ENCODE data around the gene UBE2QL1.

The UBE2QL1 gene

DNA sequence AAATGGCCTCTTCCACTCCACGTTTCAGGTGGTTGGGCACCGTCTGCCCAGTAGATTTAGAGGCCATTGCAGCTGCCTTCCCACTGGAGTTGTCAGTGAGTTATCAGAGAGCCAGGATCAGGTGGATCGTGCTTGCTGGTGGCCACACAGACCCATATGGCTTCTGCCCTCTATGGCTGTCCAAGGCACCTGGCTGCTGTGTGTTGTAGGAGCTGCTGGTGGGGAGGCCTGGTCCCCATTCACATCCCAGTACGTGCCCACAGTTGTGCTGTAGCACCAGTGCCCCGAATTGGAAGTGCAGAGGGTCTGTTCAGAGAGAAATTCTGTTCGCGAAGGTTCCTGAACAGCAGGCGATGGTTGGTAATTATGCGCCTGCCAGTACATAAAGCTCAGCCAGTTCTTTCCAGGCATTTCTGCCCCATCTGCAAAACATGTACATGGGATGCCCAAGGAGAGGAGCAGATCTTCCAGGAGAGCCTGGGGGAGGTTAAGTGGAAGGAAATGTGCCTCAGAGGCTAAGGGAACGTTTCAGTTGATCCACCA lies 41.1 kb downstream of the UBE2QL1 start:
- TF ChIP-seq, protein P1, sequence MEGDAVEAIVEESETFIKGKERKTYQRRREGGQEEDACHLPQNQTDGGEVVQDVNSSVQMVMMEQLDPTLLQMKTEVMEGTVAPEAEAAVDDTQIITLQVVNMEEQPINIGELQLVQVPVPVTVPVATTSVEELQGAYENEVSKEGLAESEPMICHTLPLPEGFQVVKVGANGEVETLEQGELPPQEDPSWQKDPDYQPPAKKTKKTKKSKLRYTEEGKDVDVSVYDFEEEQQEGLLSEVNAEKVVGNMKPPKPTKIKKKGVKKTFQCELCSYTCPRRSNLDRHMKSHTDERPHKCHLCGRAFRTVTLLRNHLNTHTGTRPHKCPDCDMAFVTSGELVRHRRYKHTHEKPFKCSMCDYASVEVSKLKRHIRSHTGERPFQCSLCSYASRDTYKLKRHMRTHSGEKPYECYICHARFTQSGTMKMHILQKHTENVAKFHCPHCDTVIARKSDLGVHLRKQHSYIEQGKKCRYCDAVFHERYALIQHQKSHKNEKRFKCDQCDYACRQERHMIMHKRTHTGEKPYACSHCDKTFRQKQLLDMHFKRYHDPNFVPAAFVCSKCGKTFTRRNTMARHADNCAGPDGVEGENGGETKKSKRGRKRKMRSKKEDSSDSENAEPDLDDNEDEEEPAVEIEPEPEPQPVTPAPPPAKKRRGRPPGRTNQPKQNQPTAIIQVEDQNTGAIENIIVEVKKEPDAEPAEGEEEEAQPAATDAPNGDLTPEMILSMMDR (IDR thresholded peaks at IDR 0.05; ENCODE audit: borderline replicate concordance, insufficient read depth, low read depth, low read length) = no peak
- no peak overlapping the region for H3K4me3 ChIP-seq (ENCODE audit: low read depth, low read length)

DNA sequence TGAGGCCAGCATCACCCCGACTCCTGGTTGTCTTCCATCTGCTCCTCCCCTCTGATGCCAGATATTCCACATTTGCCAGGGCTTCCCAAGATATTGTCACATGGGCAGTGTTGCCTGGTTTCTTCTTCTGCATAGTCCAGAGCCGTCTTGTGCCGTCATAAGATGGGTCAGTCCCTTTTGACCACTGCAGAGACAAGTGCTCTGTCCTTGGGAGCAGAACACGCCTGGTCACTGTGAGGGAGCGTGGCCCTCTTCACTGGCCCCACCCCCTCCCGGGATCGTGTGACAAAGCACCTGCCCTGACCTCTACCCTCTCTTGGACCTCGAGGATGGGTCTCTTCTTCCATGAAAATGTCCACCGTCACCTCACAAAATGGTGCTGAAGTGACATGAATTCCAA lies 41.6 kb downstream of the UBE2QL1 start:
- H3K4me3 ChIP-seq (ENCODE audit: low read depth, low read length) = no peak overlapping the region
- TF ChIP-seq, protein P1 (IDR thresholded peaks at IDR 0.05; ENCODE audit: borderline replicate concordance, insufficient read depth, low read depth, low read length) = no peak

DNA sequence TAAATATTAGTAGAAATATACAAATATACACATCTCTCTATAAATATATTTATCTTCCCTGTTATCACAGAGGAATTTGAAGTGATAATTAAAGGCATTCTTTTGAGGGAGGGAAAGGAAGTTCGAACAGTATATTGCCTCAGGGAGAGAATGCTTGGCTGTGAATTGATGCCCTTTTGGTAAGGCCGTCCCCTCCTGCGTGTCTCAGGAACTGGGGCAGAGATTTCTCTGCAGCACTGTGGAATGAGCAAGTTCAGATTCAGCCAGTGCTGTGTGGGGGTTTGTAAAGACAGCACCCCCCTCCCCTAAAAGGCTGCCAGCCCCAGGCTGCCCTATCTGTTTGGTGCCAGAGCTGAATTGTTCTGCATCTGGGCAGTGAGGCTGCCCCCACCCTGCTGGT lies 42.0 kb downstream of the UBE2QL1 start:
- TF ChIP-seq, protein P1 (IDR thresholded peaks at IDR 0.05; ENCODE audit: borderline replicate concordance, insufficient read depth, low read depth, low read length) = no peak
- H3K4me3 ChIP-seq (ENCODE audit: low read depth, low read length) = no peak overlapping the region

DNA sequence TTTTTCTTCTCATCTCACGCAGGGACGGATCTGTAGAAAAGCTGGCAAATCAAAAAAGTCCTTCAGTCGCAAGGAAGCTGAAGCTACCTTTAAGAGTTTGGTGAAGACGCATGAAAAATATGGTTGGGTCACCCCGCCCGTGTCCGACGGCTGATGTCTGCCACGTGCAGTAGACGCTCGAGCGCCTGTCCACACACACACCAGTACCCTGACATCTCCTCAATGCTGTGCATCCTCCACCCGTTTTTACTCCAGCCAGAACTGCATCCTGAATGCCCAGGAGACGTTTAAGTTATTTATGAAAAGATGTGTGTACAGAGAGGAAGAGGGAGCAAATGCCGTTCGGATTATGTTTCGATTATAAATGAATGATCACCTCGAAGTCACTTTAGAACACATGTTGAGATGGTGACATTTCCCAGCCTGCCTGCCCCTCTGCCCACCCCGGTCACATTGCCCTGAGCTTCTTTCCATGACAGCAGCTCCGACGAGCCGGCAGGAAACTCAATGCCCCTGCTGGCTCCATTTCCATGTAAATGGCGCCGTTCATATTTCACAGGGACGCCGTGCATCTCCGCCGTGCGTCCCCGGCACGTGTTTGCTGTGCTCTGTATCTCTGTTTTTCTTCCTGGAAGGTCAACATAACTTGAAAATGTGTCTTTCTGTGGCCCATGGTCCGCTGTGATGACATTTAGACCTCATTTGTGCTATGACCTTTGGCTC lies 42.7 kb downstream of the UBE2QL1 start:
- TF ChIP-seq, protein P1 (IDR thresholded peaks at IDR 0.05; ENCODE audit: borderline replicate concordance, insufficient read depth, low read depth, low read length) = no peak
- H3K4me3 ChIP-seq (ENCODE audit: low read depth, low read length) = no peak overlapping the region

DNA sequence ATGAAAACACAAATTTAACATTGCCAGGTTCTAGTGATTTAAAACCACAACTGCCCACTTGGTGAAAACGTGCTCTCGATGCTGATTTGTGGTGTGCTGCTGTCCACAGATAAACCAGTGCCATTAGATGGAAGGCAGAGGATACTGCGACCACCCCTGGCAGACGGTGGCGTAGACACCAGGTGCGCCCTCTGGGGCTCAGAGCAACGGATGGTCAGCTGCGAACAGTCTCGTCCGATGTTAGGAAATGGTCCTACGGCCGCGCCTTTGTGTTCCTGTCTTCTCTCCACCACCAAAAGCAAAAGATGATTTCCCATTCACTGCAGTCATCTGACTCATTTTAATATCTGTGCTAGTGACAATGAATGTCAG lies 43.2 kb downstream of the UBE2QL1 start:
- TF ChIP-seq, protein P1 (IDR thresholded peaks at IDR 0.05; ENCODE audit: borderline replicate concordance, insufficient read depth, low read depth, low read length) = no peak

DNA sequence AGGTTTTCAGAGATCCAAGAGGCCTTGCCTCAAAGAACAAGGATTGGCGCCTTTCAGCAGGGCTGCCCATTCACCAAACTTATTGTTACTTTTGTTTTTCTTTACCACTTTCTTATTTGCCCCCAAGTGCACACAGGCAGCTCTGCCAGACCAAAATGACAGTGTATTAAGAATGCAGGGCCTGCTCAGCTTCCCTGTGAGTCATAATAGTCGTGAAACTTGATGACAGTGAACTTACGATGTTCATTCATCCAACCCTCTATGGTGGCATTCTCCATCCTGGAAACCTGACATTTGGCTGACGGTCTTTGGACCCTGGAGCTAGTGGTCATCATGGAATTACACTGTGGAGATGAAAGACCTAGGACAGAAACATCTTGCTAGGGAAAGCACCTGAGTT lies 44.3 kb downstream of the UBE2QL1 start:
- TF ChIP-seq, protein P1 (IDR thresholded peaks at IDR 0.05; ENCODE audit: borderline replicate concordance, insufficient read depth, low read depth, low read length) = no peak
- no peak overlapping the region for H3K4me3 ChIP-seq (ENCODE audit: low read depth, low read length)

More for the DNA sequence above, 43.2 kb downstream of the UBE2QL1 start:
- H3K4me3 ChIP-seq (ENCODE audit: low read depth, low read length) = no peak overlapping the region

Measured in GM12875 (cell line).